ENCODE data around the gene RAB11FIP4. TPM values are rescaled to one million over a fixed set of nuclear protein-coding genes. Genes with fewer than 3 reads are reported as not detected.

The RAB11FIP4 gene
- total and polyA plus RNA-seq, 10 of the 15 experiments (the other 5 are each of a cell fraction or from before 2014, with no cell fraction given), result 1.4 to 27.0 (median 17.6) TPM

GRCh38 chr17:31549525-31550388 is 158.3 kb downstream of the RAB11FIP4 start (continued):
- TF ChIP-seq BCLAF1 (IDR thresholded peaks at IDR 0.05) (no peak), NBN (IDR thresholded peaks at IDR 0.05) (peak; percentile 73; the same call in 1 of the 2 replicates), NFYA (IDR thresholded peaks at IDR 0.05; ENCODE audit: borderline replicate concordance, low read depth, low read length) (no peak), REST (IDR thresholded peaks at IDR 0.05; ENCODE audit: low read depth, low read length) (no peak), CBX5 (IDR thresholded peaks at IDR 0.05; ENCODE audit: low read depth) (no peak), ATF2 (IDR thresholded peaks at IDR 0.05; ENCODE audit: low read length) (no peak), GATAD2B (conservative IDR thresholded peaks at IDR 0.05; ENCODE audit: low read depth) (0 out of 2 replicates have a peak, but pooled peaks have one; percentile 59), CREB1 (IDR thresholded peaks at IDR 0.05; ENCODE audit: low read depth) (peak; percentile 60), POU2F2 (IDR thresholded peaks at IDR 0.05; ENCODE audit: borderline replicate concordance, low read depth, low read length) (no peak; the same call in 2 of the 3 replicates), YY1 (IDR thresholded peaks at IDR 0.05; ENCODE audit: low read depth, low read length) (peak; percentile 34), PAX8 (IDR thresholded peaks at IDR 0.05) (no peak), RAD51 (IDR thresholded peaks at IDR 0.05) (no peak), LARP7 (IDR thresholded peaks at IDR 0.05) (peak; percentile 80; the same call in 1 of the 2 replicates), MEF2B (IDR thresholded peaks at IDR 0.05; ENCODE audit: partially characterized antibody, poor library complexity, severe bottlenecking) (peak; percentile 6), ASH2L (IDR thresholded peaks at IDR 0.05; ENCODE audit: borderline replicate concordance, low read depth) (peak; percentile 83; the same call in 1 of the 2 replicates), SUZ12 (IDR thresholded peaks at IDR 0.05; ENCODE audit: unreplicated experiment) (no peak), NFYB (IDR thresholded peaks at IDR 0.05; ENCODE audit: insufficient read depth, low read depth, low read length) (no peak), NR2F1 (conservative IDR thresholded peaks at IDR 0.05) (peak; percentile 85), ELK1 (IDR thresholded peaks at IDR 0.05; ENCODE audit: low read depth, low read length) (peak; percentile 57; the same call in 1 of the 2 replicates), BHLHE40 (IDR thresholded peaks at IDR 0.05; ENCODE audit: borderline replicate concordance in 1 of 2, low read depth in 2 of 2, low read length in 1 of 2) (peak in 1 of 2 experiments; percentile 54; a peak in 1 of 4 replicates), CHD4 (IDR thresholded peaks at IDR 0.05) (no peak)
